ENCODE measurements around the gene ZBED2. TPM values are rescaled to one million over a fixed set of nuclear protein-coding genes. Genes with fewer than 3 reads are reported as not detected.

Gene ZBED2
- total and polyA plus RNA-seq, 4 donors: 0.11 TPM; not detected in 3

DNA sequence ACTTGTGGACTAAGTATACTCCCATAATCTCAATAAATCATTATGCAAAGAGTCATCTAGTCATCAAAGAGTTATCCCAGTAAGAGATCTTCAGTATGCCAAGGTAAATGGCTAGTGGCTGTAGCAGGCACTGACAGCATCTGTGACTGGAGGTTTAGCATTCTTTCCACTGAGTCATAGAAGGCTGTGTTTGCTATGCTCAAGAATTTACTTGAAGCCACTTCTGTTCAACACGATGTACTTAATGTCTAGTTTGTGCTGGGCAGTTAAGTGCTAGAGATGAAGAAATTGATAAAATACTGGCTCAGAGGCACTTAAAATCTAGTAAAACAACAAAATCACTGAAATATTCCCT lies 13.0 kb downstream of the ZBED2 start:
- H3K36me3 ChIP-seq (ENCODE audit: control insufficient read depth, insufficient read depth, low read length): no peaks in the 10 kb centered on the region
- no peak for DNase-seq (ENCODE audit: low read depth in 4 of 6, low spot score in 6 of 6)
- H3K4me3 ChIP-seq (ENCODE audit: low read depth, low read length): no peak overlapping the region
- no peaks in the 10 kb centered on the region for H3K27me3 ChIP-seq (ENCODE audit: control insufficient read depth, insufficient read depth, low read length)
- H3K9me3 ChIP-seq (ENCODE audit: control insufficient read depth, insufficient read depth, low read length): no peaks in the 10 kb centered on the region
- no CpG with 5 or more reads among the region's 1 CpG for WGBS (ENCODE audit: insufficient coverage)
- H3K4me1 ChIP-seq (ENCODE audit: control insufficient read depth, insufficient read depth, low read length): no peaks in the 10 kb centered on the region
- H3K27ac ChIP-seq (ENCODE audit: low read depth, low read length): no peak overlapping the region

DNA sequence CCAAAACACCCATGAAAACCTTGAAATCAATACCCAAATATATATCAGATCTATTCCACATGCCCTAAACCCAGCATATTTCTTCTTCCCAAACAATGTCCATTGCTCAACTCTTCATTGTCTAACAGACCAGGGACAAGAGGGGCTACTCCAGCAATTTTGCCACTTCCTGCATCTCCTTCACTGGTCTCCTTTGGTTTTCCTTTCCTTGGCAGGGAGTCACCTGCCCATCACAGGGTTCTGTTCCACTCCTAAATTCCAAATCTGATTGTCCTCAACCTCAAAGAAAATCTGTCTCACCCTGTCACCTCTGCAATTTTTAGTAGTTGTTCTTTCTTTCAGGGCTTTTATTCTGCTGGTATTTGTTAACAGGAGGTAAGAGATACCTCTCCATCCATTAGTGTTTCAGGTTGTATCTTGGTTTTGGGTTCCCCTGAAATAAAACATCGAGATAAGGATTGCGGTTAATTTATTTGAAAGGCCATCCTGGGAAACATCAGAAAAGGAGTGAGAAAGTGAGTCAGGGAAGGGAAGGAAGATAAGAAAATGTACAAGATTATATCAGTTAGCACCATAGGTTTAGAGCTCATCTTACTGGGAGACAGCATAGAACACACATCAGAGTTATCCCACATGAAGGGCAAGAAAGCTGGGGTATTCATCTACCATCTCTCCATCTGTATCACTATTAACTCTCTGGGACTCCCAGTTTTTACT lies 13.6 kb downstream of the ZBED2 start:
- Histone ChIP-seq H3K4me1 (ENCODE audit: control insufficient read depth, insufficient read depth, low read length) (no peaks in the 10 kb centered on the region), H3K4me3 (ENCODE audit: low read depth, low read length) (no peak overlapping the region), H3K27me3 (ENCODE audit: control insufficient read depth, insufficient read depth, low read length) (no peaks in the 10 kb centered on the region), H3K36me3 (ENCODE audit: control insufficient read depth, insufficient read depth, low read length) (no peaks in the 10 kb centered on the region), H3K27ac (ENCODE audit: low read depth, low read length) (no peak overlapping the region), H3K9me3 (ENCODE audit: control insufficient read depth, insufficient read depth, low read length) (no peaks in the 10 kb centered on the region)
- WGBS (ENCODE audit: insufficient coverage): 100% methylated on average over 1 of the region's 2 CpGs
- no peak for DNase-seq (ENCODE audit: low read depth in 4 of 6, low spot score in 6 of 6)

GRCh38 chr3:111579495-111579894 lies 15.7 kb downstream of the ZBED2 start:
- no peaks in the 10 kb centered on the region for H3K27me3 ChIP-seq (ENCODE audit: control insufficient read depth, insufficient read depth, low read length)
- no peaks in the 10 kb centered on the region for H3K36me3 ChIP-seq (ENCODE audit: control insufficient read depth, insufficient read depth, low read length)
- no peak overlapping the region for H3K4me3 ChIP-seq (ENCODE audit: low read depth, low read length)
- H3K4me1 ChIP-seq (ENCODE audit: control insufficient read depth, insufficient read depth, low read length): no peaks in the 10 kb centered on the region
- no peaks in the 10 kb centered on the region for H3K9me3 ChIP-seq (ENCODE audit: control insufficient read depth, insufficient read depth, low read length)
- WGBS (ENCODE audit: insufficient coverage): 92% methylated on average over 4 of the region's 5 CpGs
- DNase-seq (ENCODE audit: low read depth in 4 of 6, low spot score in 6 of 6): no peak
- no peak overlapping the region for H3K27ac ChIP-seq (ENCODE audit: low read depth, low read length)

DNA sequence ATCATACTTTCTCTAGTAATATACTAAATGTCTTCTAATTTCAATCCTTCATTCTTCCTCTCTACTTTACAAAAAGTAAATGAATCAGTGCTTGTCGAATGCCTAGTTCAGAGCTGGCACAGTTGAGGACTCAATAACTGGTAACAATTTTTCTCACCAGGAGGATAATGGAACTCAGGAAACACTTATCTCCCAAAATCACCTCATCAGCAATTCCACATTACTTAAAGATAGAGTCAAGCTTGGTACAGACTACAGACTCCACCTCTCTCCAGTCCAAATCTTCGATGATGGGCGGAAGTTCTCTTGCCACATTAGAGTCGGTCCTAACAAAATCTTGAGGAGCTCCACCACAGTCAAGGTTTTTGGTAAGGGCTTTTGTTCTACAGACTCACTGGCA lies 16.3 kb downstream of the ZBED2 start:
- Histone ChIP-seq H3K9me3 (ENCODE audit: control insufficient read depth, insufficient read depth, low read length) (no peaks in the 10 kb centered on the region), H3K27me3 (ENCODE audit: control insufficient read depth, insufficient read depth, low read length) (no peaks in the 10 kb centered on the region), H3K4me3 (ENCODE audit: low read depth, low read length) (no peak overlapping the region), H3K36me3 (ENCODE audit: control insufficient read depth, insufficient read depth, low read length) (no peaks in the 10 kb centered on the region), H3K4me1 (ENCODE audit: control insufficient read depth, insufficient read depth, low read length) (no peaks in the 10 kb centered on the region), H3K27ac (ENCODE audit: low read depth, low read length) (no peak overlapping the region)
- WGBS (ENCODE audit: insufficient coverage): 95% methylated on average over 4 of the region's 4 CpGs
- DNase-seq (ENCODE audit: low read depth in 4 of 6, low spot score in 6 of 6): no peak

GRCh38 chr3:111577798-111578685 lies 17.1 kb downstream of the ZBED2 start:
- Histone ChIP-seq H3K36me3 (ENCODE audit: control insufficient read depth, insufficient read depth, low read length) (no peaks in the 10 kb centered on the region), H3K4me3 (ENCODE audit: low read depth, low read length) (no peak overlapping the region), H3K9me3 (ENCODE audit: control insufficient read depth, insufficient read depth, low read length) (no peaks in the 10 kb centered on the region), H3K4me1 (ENCODE audit: control insufficient read depth, insufficient read depth, low read length) (no peaks in the 10 kb centered on the region), H3K27ac (ENCODE audit: low read depth, low read length) (no peak overlapping the region), H3K27me3 (ENCODE audit: control insufficient read depth, insufficient read depth, low read length) (no peaks in the 10 kb centered on the region)
- WGBS (ENCODE audit: insufficient coverage): 43% methylated on average over 1 of the region's 4 CpGs
- peak in 3 of 6 donors; percentile 4 to 22 (median 18) for DNase-seq (ENCODE audit: low read depth in 4 of 6, low spot score in 6 of 6)

DNA sequence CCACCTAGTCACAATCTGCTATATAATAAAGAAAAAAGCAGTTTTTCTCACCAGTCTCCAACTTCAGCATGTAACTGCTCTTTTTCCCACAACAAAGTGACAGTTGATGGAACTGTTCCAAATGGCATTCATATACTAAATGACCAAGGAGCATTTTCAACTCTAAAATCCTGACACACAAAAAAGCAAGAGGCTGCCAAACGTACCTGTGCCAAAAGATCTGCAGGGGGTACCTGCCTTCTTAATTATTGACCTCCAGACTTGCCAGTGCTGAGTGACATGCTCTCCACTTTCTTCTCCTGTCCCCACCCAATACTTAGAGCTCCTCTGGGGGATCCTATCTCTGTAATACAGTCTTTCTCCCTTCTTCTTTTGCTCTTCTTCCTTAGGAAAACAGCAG lies 18.0 kb downstream of the ZBED2 start:
- WGBS (ENCODE audit: insufficient coverage): 58% methylated on average over 1 of the region's 1 CpG
- Histone ChIP-seq H3K36me3 (ENCODE audit: control insufficient read depth, insufficient read depth, low read length) (no peaks in the 10 kb centered on the region), H3K9me3 (ENCODE audit: control insufficient read depth, insufficient read depth, low read length) (no peaks in the 10 kb centered on the region), H3K4me1 (ENCODE audit: control insufficient read depth, insufficient read depth, low read length) (no peaks in the 10 kb centered on the region), H3K27ac (ENCODE audit: low read depth, low read length) (no peak overlapping the region), H3K4me3 (ENCODE audit: low read depth, low read length) (no peak overlapping the region), H3K27me3 (ENCODE audit: control insufficient read depth, insufficient read depth, low read length) (no peaks in the 10 kb centered on the region)
- no peak for DNase-seq (ENCODE audit: low read depth in 4 of 6, low spot score in 6 of 6)

- Histone ChIP-seq H3K27me3 (ENCODE audit: control insufficient read depth, insufficient read depth, low read length) (no peaks in the 10 kb centered on the region), H3K4me1 (ENCODE audit: control insufficient read depth, insufficient read depth, low read length) (no peaks in the 10 kb centered on the region), H3K9me3 (ENCODE audit: control insufficient read depth, insufficient read depth, low read length) (no peaks in the 10 kb centered on the region), H3K36me3 (ENCODE audit: control insufficient read depth, insufficient read depth, low read length) (no peaks in the 10 kb centered on the region), H3K4me3 (ENCODE audit: low read depth, low read length) (no peak overlapping the region), H3K27ac (ENCODE audit: low read depth, low read length) (no peak overlapping the region)
- WGBS (ENCODE audit: insufficient coverage): 100% methylated on average over 1 of the region's 6 CpGs
- no peak for DNase-seq (ENCODE audit: low read depth in 4 of 6, low spot score in 6 of 6)
Measured at GRCh38 chr3:111571907-111572460, 23.2 kb downstream of the ZBED2 start.

- H3K27me3 ChIP-seq (ENCODE audit: control insufficient read depth, insufficient read depth, low read length): no peaks in the 10 kb centered on the region
- no peak overlapping the region for H3K27ac ChIP-seq (ENCODE audit: low read depth, low read length)
- no peaks in the 10 kb centered on the region for H3K9me3 ChIP-seq (ENCODE audit: control insufficient read depth, insufficient read depth, low read length)
- DNase-seq (ENCODE audit: low read depth in 4 of 6, low spot score in 6 of 6): no peak
- no peak overlapping the region for H3K4me3 ChIP-seq (ENCODE audit: low read depth, low read length)
- H3K4me1 ChIP-seq (ENCODE audit: control insufficient read depth, insufficient read depth, low read length): no peaks in the 10 kb centered on the region
- WGBS (ENCODE audit: insufficient coverage): no CpG with 5 or more reads among the region's 1 CpG
- H3K36me3 ChIP-seq (ENCODE audit: control insufficient read depth, insufficient read depth, low read length): no peaks in the 10 kb centered on the region
Measured at GRCh38 chr3:111571282-111571681, 23.9 kb downstream of the ZBED2 start.

DNA sequence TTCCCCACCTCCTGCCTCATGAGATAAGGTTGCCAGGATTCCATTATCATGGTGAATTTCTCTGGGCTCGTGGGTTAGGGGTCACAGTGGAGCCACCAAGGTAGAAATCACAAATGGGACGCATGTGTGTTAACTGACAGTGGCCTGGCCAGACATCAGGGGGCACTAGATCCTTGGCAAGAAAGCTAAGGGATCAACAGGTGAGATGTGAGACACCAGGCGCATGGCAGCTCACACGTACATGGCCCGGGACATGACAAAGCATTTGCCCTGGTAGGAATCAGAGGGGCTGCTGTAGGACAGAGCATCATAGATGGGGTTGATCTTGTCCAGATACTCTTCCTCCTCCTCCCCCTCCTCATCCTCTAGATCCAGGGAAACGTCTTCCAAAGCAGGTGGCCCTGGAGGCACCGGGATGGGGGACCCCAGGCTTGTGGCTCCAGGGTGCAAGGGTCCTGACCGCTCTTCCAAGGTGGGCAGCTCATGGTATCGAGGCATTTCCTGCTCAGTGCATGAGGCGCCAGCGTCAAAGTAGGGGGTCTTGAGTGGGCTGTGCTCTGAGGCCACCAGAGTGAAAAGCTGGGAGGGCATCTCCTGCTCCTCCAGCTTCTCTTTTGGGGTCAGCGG lies 24.6 kb downstream of the ZBED2 start:
- H3K4me1 ChIP-seq (ENCODE audit: control insufficient read depth, insufficient read depth, low read length): no peaks in the 10 kb centered on the region
- 98% methylated on average over 11 of the region's 12 CpGs for WGBS (ENCODE audit: insufficient coverage)
- H3K36me3 ChIP-seq (ENCODE audit: control insufficient read depth, insufficient read depth, low read length): no peaks in the 10 kb centered on the region

More for the DNA sequence above, 24.6 kb downstream of the ZBED2 start:
- no peaks in the 10 kb centered on the region for H3K27me3 ChIP-seq (ENCODE audit: control insufficient read depth, insufficient read depth, low read length)
- H3K9me3 ChIP-seq (ENCODE audit: control insufficient read depth, insufficient read depth, low read length): no peaks in the 10 kb centered on the region
- H3K4me3 ChIP-seq (ENCODE audit: low read depth, low read length): no peak overlapping the region
- H3K27ac ChIP-seq (ENCODE audit: low read depth, low read length): no peak overlapping the region
- no peak for DNase-seq (ENCODE audit: low read depth in 4 of 6, low spot score in 6 of 6)

All from spinal cord (tissue), 10 donors.